Activated T-helper 1 cell treated with anti-CD3 and anti-CD28 coated beads, Interleukin-12 subunit alpha, Interleukin-12 subunit beta, Interleukin-2, Interleukin-4 antibody, amounts not matched to agents 30 ng/mL and 10 ng/mL and 1 ng/mL, durations not matched to agents 14 hours and 24 hours and 36 hours (primary cell): ENCODE data around the gene ODAPH. TPM values are rescaled to one million over a fixed set of nuclear protein-coding genes. Genes with fewer than 3 reads are reported as not detected.
A peak's percentile ranks its signal among the peaks of the same experiment; 100 is the strongest.
"Not testable (repeated sequence)": the region's sequence is repeated elsewhere in the genome, so short reads cannot be mapped to it uniquely, and the experiment has no call there.

Experiments
- DNase-seq: peaks from one replicate; pipeline ENCODE4 v3.0.0; 2021; ENCODE audit warnings: low spot score
- H3K27ac Mint-ChIP-seq: one replicate; pipeline ENCODE4 v1.8.0; 2021; ENCODE audit warnings: mild to moderate bottlenecking, mixed read lengths
- H3K27me3 Mint-ChIP-seq: one replicate; pipeline ENCODE4 v1.8.0; 2022; ENCODE audit warnings: mild to moderate bottlenecking, moderate library complexity, mixed read lengths; ENCODE audit not compliant: insufficient read depth
- H3K36me3 Mint-ChIP-seq: one replicate; pipeline ENCODE4 v1.8.0; 2021; ENCODE audit warnings: low read depth, mixed read lengths
- H3K4me1 Mint-ChIP-seq: one replicate; pipeline ENCODE4 v1.8.0; 2021; ENCODE audit warnings: low read depth, mixed read lengths
- H3K4me3 Mint-ChIP-seq: one replicate; pipeline ENCODE4 v1.8.0; 2021; ENCODE audit warnings: mild to moderate bottlenecking, moderate library complexity, mixed read lengths
- H3K9me3 Mint-ChIP-seq: one replicate; pipeline ENCODE4 v1.8.0; 2021; ENCODE audit warnings: mixed read lengths
- intact Hi-C: fragments of 100-400 bp; cut with micrococcal nuclease; formaldehyde crosslinking; loops from one replicate; pipeline ENCODE4 v1.15.1; 2024
- total RNA-seq: library from RNA; stranded (reverse); gene quantifications from 2 replicates; pipeline ENCODE4 v1.2.3, GENCODE V29; 2022

Gene ODAPH, protein sequence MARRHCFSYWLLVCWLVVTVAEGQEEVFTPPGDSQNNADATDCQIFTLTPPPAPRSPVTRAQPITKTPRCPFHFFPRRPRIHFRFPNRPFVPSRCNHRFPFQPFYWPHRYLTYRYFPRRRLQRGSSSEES
- 0.54 and 1.4 TPM in 2 replicates for total RNA-seq

DNA sequence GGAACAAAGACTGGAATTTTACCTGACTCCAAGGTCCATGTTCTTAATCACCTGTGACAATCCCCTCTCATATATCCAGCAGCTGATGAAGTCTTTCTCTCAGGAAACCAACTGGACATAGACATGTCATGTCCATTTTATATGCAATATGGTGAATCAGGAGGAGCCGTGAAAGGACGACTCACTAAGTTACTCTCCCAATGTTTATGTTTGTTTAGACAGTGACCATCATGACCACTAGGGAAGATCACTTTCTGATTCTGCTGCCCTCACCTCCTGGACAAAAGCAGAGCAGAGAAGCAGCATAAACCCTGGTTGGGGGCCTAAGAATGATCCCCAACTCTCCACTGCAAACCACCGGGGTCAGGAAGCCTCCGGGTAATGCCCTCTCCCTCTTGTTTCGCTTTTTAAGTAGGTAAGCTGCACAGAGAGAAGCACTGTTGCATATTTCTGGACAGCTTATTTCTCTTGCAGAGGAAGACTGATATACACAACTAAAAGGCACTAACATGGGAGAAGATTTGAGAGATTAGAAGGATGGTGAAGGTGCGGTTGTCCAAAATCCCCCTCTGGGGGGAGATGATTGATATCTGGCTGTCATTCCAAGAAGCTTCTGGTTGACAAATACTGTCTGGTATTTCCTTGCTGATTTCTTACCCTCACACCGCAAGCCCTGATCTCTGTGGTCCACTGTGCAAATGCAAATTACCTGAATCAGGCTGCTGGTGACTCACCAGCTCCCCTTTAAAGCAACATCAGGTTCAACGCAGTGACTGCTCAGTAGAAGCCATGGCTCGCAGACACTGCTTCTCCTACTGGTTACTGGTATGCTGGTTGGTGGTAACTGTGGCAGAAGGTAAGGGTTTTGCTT, at the start of gene ODAPH:
ODAPH (plus strand) TSS at position 773 of the 871 bp plus-strand sequence; CDS start at position 790, 17 bp downstream.
- H3K27ac Mint-ChIP-seq, result no peak within 1 kb of the TSS
- intact Hi-C loops, result no loop called here
- H3K4me3 Mint-ChIP-seq, result no peak within 1 kb of the TSS
- H3K4me1 Mint-ChIP-seq, result peaks cover 5% of the 10 kb centered on the region
- H3K9me3 Mint-ChIP-seq, result no peaks in the 10 kb centered on the region
- H3K27me3 Mint-ChIP-seq, result no peaks in the 10 kb centered on the region
- H3K36me3 Mint-ChIP-seq, result no peaks in the 10 kb centered on the region
- DNase-seq, result peak; percentile 6

DNA sequence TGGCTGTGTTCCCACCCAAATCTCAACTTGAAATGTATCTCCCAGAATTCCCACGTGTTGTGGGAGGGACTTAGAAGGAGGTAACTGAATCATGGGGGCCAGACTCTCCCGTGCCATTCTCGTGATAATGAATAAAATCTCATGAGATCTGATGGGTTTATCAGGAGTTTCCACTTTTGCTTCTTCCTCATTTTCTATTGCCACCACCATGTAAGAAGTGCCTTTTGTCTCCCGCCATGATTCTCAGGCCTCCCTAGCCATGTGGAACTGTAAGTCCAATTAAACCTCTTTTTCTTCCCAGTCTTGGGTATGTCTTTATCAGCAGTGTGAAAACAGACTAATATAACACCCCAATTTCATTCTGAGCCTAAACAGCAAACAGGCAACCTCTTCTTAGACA, 46.3 kb upstream of the ODAPH start:
- H3K4me3 Mint-ChIP-seq, DNase-seq, H3K27ac Mint-ChIP-seq, H3K9me3 Mint-ChIP-seq, H3K27me3 Mint-ChIP-seq, intact Hi-C loops: not testable (repeated sequence)
- Mint-ChIP-seq H3K4me1 (peaks cover 30% of the 10 kb centered on the region), H3K36me3 (peaks cover 27% of the 10 kb centered on the region)

DNA sequence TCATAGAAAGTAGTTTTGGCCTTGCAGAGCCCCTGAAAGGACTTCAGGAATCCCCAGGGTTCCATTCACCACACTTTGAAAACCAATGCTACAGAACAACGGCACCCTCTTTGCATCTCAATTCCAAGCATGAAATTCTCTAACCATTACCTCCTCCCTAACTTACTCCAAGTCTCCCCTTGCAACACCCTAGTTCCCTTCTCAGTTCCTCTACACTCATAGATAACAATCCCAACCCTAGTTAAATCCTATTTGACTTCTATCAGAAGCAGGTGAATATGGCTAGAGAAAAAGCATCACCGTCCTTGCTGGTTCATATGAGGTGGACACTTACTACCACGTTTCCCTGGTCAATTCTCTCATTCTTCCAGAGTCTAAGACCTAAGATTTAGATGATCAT, 44.0 kb upstream of the ODAPH start:
- peaks cover 24% of the 10 kb centered on the region for H3K36me3 Mint-ChIP-seq
- H3K9me3 Mint-ChIP-seq, result no peaks in the 10 kb centered on the region
- intact Hi-C loops, result loop anchor here (10.0 kb wide), 4 partner anchors 543 to 1643 kb away; partner anchors contain the start of genes CCNG2, MTHFD2L and STBD1
- no peak overlapping the region for H3K27ac Mint-ChIP-seq
- no peak for DNase-seq
- H3K27me3 Mint-ChIP-seq, result no peaks in the 10 kb centered on the region
- no peak overlapping the region for H3K4me3 Mint-ChIP-seq
- peaks cover 48% of the 10 kb centered on the region for H3K4me1 Mint-ChIP-seq

DNA sequence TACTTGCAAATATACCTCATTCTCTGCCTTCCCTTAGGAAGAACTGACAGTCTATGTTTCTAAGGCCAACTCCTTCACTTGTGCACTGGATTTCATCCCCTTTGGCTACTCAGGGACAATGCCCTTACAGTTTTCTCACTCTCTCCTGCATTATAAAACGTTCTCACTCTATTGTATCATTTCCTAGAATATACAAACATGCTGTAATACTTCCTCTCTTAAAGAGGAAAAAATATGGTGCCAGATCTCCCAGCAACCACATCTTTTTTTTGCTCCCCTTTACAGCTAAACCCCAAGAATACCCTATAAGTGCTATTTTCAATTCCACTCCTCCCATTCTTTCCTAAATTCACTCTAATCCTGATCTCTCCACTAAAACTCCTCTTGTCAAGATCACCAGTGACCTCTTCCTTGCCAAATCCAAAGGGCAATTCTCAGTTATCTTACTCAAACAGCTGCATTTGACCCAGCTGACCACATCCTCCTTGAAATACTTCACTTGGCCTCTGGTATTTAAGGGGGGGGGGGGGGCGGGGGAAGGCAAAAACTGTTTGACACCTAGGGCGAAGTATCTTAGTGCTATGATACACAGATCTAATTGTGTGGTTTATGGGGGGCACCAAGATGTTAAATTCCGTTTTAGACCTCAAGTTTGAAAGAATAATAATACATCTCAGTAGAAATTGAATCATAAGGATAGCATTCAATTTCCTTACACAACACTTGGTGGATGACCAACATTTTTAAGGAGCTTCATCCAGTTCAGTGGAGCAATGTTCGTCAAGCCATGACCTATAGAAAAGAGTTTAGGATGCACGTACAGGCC, 43.3 kb upstream of the ODAPH start:
- no peak for DNase-seq
- intact Hi-C loops, result loop anchor here (10.0 kb wide), 4 partner anchors 542 to 1642 kb away; partner anchors contain the start of genes CCNG2, MTHFD2L and STBD1

DNA sequence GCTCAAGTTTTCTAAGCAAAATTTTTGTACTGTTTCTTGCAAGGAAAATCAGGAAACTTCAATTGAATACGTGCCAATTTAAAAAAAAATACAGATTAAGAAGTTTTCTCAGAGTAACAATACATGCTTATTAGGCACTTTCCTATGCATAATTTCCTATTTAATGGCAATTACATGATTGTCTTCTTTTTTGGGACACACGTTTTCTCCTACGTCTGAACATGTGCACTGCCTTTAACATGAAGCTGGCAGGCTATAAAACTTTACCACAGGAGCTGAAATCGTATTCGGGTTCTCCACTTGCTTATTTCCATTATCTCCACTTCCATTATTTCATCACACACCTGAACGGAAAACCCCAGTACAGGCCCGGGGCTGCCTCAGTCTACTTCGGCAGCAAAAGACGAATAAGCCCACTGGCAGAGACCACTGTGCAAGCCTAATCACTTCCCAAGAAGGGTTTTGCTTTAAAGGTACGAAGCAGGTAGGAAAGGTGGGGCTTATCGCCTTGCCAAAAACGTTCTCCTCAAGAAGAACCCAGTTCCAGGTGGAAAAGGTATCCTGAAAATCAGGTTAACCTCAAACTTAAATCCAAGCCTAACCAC, 42.2 kb upstream of the ODAPH start:
- Mint-ChIP-seq H3K27ac (peak overlapping the region; percentile 100), H3K4me1 (peaks cover 45% of the 10 kb centered on the region), H3K9me3 (no peaks in the 10 kb centered on the region), H3K36me3 (peaks cover 26% of the 10 kb centered on the region), H3K27me3 (no peaks in the 10 kb centered on the region), H3K4me3 (no peak overlapping the region)
- intact Hi-C loops, result loop anchor here (1.0 to 10.0 kb wide), 10 partner anchors 117 to 1641 kb away; partner anchors contain the start of genes CCNG2, CDKL2, G3BP2 and MTHFD2L
- no peak for DNase-seq

More for the DNA sequence above, 43.3 kb upstream of the ODAPH start:
- Mint-ChIP-seq H3K27ac (peak overlapping the region; percentile 62), H3K27me3 (no peaks in the 10 kb centered on the region), H3K9me3 (no peaks in the 10 kb centered on the region), H3K4me1 (peaks cover 43% of the 10 kb centered on the region), H3K36me3 (peaks cover 21% of the 10 kb centered on the region), H3K4me3 (no peak overlapping the region)

DNA sequence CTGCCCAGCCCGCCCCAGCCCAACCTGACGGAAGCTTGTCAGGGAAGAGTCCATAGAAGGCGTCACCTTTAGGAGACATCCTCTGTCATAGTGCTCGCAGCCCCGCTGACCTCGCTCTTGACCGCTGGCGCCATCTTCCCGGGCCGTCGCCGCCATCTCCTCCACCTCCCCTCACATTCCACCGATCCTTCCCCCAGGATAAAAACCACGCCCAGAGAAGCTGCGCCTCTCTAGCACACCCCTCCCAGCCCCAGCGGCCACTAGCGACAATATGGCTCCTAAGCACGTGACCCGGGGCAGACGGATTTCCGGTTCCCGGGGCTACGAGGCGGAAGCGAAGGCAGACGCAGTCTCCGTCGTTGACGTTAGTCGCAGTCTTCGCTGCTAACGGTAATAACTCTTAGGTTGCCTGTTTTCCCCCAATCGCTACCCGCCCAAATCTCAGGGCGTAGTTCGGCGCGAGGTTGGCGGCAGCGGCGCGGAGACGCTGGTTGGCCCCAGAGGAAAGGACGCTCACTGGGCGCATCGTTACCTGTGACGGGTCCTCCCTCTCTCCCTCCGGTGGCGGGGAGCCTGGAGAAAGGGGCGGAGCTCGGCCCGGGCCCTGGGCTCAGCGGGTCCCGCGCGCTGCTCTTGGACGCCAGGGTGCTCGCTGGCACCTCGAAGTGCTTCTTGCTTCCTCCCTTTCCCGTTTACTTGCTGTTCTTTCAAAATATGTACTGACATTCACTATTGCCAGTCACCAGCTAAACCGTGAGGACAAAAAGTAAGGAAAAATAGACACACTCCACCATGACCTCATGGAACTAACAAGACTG, 41.5 kb upstream of the ODAPH start, which contains the start of the genes RCHY1 and THAP6:
RCHY1 (minus strand) TSS at position 273 of the 818 bp plus-strand sequence; CDS start at position 156, 117 bp downstream.
THAP6 (plus strand) TSS at position 343 of the 818 bp plus-strand sequence. CDS start 980 bp downstream, outside the sequence.
- no peak within 1 kb of the TSS for H3K4me3 Mint-ChIP-seq
- peaks cover 29% of the 10 kb centered on the region for H3K36me3 Mint-ChIP-seq
- intact Hi-C loops, result loop anchor here (1.0 to 10.0 kb wide), 10 partner anchors 116 to 1640 kb away; partner anchors contain the start of genes CCNG2, CDKL2, G3BP2 and MTHFD2L
- H3K9me3 Mint-ChIP-seq, result peaks cover 4% of the 10 kb centered on the region
- DNase-seq, result peak; percentile 90
- peak within 1 kb of the TSS; percentile 100 for H3K27ac Mint-ChIP-seq
- no peaks in the 10 kb centered on the region for H3K27me3 Mint-ChIP-seq
- H3K4me1 Mint-ChIP-seq, result peaks cover 47% of the 10 kb centered on the region

DNA sequence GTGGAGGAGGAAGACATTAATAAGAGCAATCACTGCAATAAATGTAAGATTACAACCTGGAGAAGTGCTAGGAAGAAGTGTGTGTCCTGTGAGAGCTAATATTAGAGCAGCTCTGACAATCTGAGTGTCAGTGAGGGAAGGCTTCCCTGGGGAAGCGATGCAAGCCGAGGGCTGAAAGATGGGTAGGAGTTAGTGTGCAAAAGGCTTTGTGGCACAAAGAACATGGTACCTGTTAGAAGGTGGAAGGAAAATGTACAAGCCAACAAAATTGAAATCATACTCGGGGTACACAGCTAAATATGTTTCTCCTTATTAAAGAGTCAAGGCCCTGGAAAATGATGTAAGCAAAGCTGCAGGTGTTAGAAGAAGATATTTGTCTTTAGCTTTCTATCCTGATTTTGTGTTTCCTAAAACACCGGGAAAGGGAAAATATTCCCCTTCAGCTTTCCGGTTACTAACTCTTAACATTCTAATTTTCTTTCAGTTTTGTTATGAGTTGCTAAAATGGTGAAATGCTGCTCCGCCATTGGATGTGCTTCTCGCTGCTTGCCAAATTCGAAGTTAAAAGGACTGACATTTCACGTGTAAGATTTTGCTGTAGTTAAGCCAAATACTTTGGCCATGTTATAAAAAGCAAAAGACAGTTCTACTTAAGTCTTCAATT, 40.8 kb upstream of the ODAPH start:
- no peak for DNase-seq
- peaks cover 4% of the 10 kb centered on the region for H3K9me3 Mint-ChIP-seq
- peaks cover 32% of the 10 kb centered on the region for H3K36me3 Mint-ChIP-seq
- intact Hi-C loops, result loop anchor here (1.0 to 10.0 kb wide), 10 partner anchors 115 to 1640 kb away; partner anchors contain the start of genes CCNG2, CDKL2, G3BP2 and MTHFD2L
- peak overlapping the region; percentile 100 for H3K27ac Mint-ChIP-seq
- no peaks in the 10 kb centered on the region for H3K27me3 Mint-ChIP-seq
- H3K4me1 Mint-ChIP-seq, result peaks cover 40% of the 10 kb centered on the region
- H3K4me3 Mint-ChIP-seq, result no peak overlapping the region

DNA sequence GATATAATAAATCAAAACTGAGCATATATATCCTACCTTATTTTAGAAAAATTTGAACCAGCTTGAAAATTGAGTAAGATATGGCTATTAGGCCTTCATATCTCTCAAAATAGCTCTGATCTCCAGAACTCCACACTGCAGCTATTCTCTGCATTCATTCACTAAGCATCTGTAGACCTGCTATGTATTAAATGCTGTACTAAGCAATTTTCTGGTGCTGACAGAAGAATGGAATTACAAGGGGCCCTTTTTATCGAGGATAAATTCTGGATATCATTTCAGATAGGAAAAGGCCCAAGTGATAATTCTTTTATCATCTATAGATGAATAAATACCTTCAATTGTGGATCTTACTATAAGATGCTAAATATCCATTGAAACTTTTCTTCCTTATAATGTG, 39.7 kb upstream of the ODAPH start:
- no peak for DNase-seq
- Mint-ChIP-seq H3K4me1 (peaks cover 30% of the 10 kb centered on the region), H3K4me3 (no peak overlapping the region), H3K36me3 (peaks cover 34% of the 10 kb centered on the region), H3K27me3 (no peaks in the 10 kb centered on the region), H3K9me3 (peaks cover 4% of the 10 kb centered on the region), H3K27ac (no peak overlapping the region)
- intact Hi-C loops, result loop anchor here (10.0 kb wide), 4 partner anchors 539 to 1639 kb away; partner anchors contain the start of genes CCNG2, MTHFD2L and STBD1

DNA sequence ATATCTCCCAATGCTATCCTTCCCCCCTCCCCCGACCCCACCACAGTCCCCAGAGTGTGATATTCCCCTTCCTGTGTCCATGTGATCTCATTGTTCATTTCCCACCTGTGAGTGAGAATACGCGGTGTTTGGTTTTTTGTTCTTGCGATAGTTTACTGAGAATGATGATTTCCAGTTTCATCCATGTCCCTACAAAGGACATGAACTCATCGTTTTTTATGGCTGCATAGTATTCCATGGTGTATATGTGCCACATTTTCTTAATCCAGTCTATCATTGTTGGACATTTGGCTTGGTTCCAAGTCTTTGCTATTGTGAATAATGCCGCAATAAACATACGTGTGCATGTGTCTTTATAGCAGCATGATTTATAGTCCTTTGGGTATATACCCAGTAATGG, 36.4 kb upstream of the ODAPH start:
- not testable (repeated sequence) for H3K4me3 Mint-ChIP-seq
- H3K36me3 Mint-ChIP-seq, result peaks cover 48% of the 10 kb centered on the region

DNA sequence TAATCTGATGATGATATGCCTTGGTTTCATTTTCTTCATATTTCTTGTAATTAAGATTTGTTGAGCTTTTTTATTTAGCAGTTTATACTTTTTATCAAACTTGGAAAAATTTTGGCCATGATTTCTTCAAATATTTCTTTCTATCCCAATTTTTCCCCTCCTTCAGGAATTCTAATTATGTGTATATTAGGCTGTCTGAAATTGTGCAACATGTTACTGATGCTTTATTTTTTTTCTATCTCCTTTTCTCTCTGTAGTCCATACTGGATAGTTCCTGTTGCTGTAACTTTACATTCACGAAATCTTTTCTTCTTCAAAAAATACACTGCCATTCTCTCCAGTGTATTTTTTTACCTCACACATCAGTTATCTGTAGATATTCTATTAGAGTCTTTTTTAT, 30.8 kb upstream of the ODAPH start:
- no peak overlapping the region for H3K4me3 Mint-ChIP-seq
- no peaks in the 10 kb centered on the region for H3K9me3 Mint-ChIP-seq
- peaks cover 41% of the 10 kb centered on the region for H3K36me3 Mint-ChIP-seq

More for the DNA sequence above, 36.4 kb upstream of the ODAPH start:
- H3K27me3 Mint-ChIP-seq, H3K9me3 Mint-ChIP-seq, H3K27ac Mint-ChIP-seq, DNase-seq: not testable (repeated sequence)
- H3K4me1 Mint-ChIP-seq, result peaks cover 30% of the 10 kb centered on the region
- intact Hi-C loops, result loop anchor here (10.0 kb wide), 4 partner anchors 535 to 1635 kb away; partner anchors contain the start of genes CCNG2, MTHFD2L and STBD1

DNA sequence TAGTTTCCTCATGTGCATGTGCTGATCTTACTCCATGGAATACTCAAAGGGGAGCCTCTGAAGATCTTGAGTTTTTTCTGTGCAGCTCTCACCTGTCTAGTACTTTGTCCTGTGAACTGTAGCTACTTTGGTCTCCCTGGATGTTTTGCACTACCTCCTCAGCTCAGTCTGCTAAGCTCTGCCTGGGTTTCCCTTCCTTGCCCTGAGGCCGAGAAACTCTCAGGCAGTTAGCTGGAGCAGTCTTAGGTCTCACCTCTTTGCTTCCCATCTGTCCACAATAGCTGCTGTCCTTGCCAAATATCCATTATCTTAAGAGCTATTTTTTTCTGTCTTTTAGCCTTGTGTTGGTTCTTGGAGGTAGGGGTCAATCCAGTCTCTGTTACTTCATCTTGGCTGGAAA, 30.0 kb upstream of the ODAPH start:
- peaks cover 7% of the 10 kb centered on the region for H3K4me1 Mint-ChIP-seq
- intact Hi-C loops, result no loop called here
- peaks cover 42% of the 10 kb centered on the region for H3K36me3 Mint-ChIP-seq
- H3K4me3 Mint-ChIP-seq, result no peak overlapping the region
- no peak overlapping the region for H3K27ac Mint-ChIP-seq
- no peaks in the 10 kb centered on the region for H3K27me3 Mint-ChIP-seq
- H3K9me3 Mint-ChIP-seq, result no peaks in the 10 kb centered on the region
- no peak for DNase-seq

More for the DNA sequence above, 30.8 kb upstream of the ODAPH start:
- DNase-seq, result no peak
- Mint-ChIP-seq H3K27ac (no peak overlapping the region), H3K4me1 (peaks cover 7% of the 10 kb centered on the region), H3K27me3 (no peaks in the 10 kb centered on the region)
- intact Hi-C loops, result no loop called here
